Mesendoderm (in vitro differentiated cells): Measurements from ENCODE around the gene MYMX.

Experiments used
- DNase-seq: peaks from one replicate; pipeline ENCODE4 v3.0.0; 2013
- H2AK5ac ChIP-seq: 2 replicates; pipeline ENCODE4 v1.6.1; 2013; ENCODE audit warnings: low read length, inconsistent platforms
- H2BK120ac ChIP-seq: 2 replicates; pipeline ENCODE4 v1.6.1; 2013; ENCODE audit warnings: low read depth, mild to moderate bottlenecking, low read length, moderate library complexity, mixed read lengths
- H2BK15ac ChIP-seq: replicated peaks from 2 replicates; pipeline ENCODE4 v1.6.1; 2013; ENCODE audit warnings: low read depth, mild to moderate bottlenecking, moderate library complexity
- H2BK5ac ChIP-seq: 2 replicates; pipeline ENCODE4 v1.6.1; 2013; ENCODE audit warnings: low read length, inconsistent platforms
- H3K18ac ChIP-seq: 2 replicates; pipeline ENCODE4 v1.6.1; 2013; ENCODE audit warnings: mild to moderate bottlenecking, low read length, mixed read lengths
- H3K23ac ChIP-seq: one replicate; pipeline ENCODE4 v1.6.1; 2013; ENCODE audit warnings: low read length
- H3K27ac ChIP-seq: 2 replicates; pipeline ENCODE4 v1.5.1; 2013; ENCODE audit warnings: low read depth, mild to moderate bottlenecking, inconsistent platforms, low read length, moderate library complexity
- H3K27me3 ChIP-seq: 2 replicates; pipeline ENCODE4 v1.6.1; 2013; ENCODE audit warnings: low read length, control low read depth, mild to moderate bottlenecking, inconsistent platforms; ENCODE audit not compliant: insufficient read depth, poor library complexity
- H3K36me3 ChIP-seq: 2 replicates; pipeline ENCODE4 v1.6.1; 2013; ENCODE audit warnings: low read length, inconsistent platforms; ENCODE audit not compliant: control insufficient read depth, insufficient read depth
- H3K4ac ChIP-seq: one replicate; pipeline ENCODE4 v1.6.1; 2013; ENCODE audit warnings: low read depth, mild to moderate bottlenecking, low read length, moderate library complexity
- H3K4me1 ChIP-seq: 2 replicates; pipeline ENCODE4 v1.6.1; 2013; ENCODE audit warnings: low read depth, low read length, inconsistent platforms; ENCODE audit not compliant: control insufficient read depth
- H3K4me2 ChIP-seq: 2 replicates; pipeline ENCODE4 v1.6.1; 2013; ENCODE audit warnings: low read length
- H3K4me3 ChIP-seq: 2 replicates; pipeline ENCODE4 v1.5.1; 2013; ENCODE audit warnings: mild to moderate bottlenecking, low read length
- H3K56ac ChIP-seq: one replicate; pipeline ENCODE4 v1.6.1; 2013; ENCODE audit warnings: low read length
- H3K79me1 ChIP-seq: 2 replicates; pipeline ENCODE4 v1.6.1; 2013; ENCODE audit warnings: low read length, inconsistent platforms
- H3K79me2 ChIP-seq: 2 replicates; pipeline ENCODE4 v1.6.1; 2013; ENCODE audit warnings: mild to moderate bottlenecking, low read length; ENCODE audit not compliant: control insufficient read depth, insufficient read depth
- H3K9ac ChIP-seq: 2 replicates; pipeline ENCODE4 v1.6.1; 2013; ENCODE audit warnings: low read length, inconsistent platforms
- H4K5ac ChIP-seq: one replicate; pipeline ENCODE4 v1.6.1; 2013; ENCODE audit warnings: low read length
- H4K8ac ChIP-seq: one replicate; pipeline ENCODE4 v1.6.1; 2013; ENCODE audit warnings: low read depth, mild to moderate bottlenecking, control low read depth, low read length, moderate library complexity
- WGBS: extraction: QIAGEN DNeasy Blood & Tissue Kit; methylation state at CpG from one replicate; pipeline ENCODE4 v1.1.7; 2013; ENCODE audit warnings: low lambda C conversion rate, missing lambda C conversion rate; ENCODE audit not compliant: insufficient coverage; ENCODE audit errors: extremely low coverage; 5-methylcytosine and 5-hydroxymethylcytosine counted together

Gene MYMX

GRCh38 chr6:44251576-44252524 is 35.1 kb downstream of the MYMX start:
- peaks cover 17% of the 10 kb centered on the region for H3K79me1 ChIP-seq
- H2AK5ac ChIP-seq = no peak overlapping the region
- peaks cover 53% of the 10 kb centered on the region for H3K79me2 ChIP-seq
- no peak overlapping the region for H3K4me2 ChIP-seq
- no peak overlapping the region for H2BK5ac ChIP-seq
- no peaks in the 10 kb centered on the region for H3K27me3 ChIP-seq
- H4K8ac ChIP-seq = no peak overlapping the region
- no peak overlapping the region for H3K56ac ChIP-seq
- no peak overlapping the region for H2BK15ac ChIP-seq
- DNase-seq = no peak
- H3K9ac ChIP-seq = no peak overlapping the region
- no peak overlapping the region for H3K18ac ChIP-seq
- no peak overlapping the region for H3K27ac ChIP-seq
- H3K4ac ChIP-seq = no peak overlapping the region
- H3K36me3 ChIP-seq = peaks cover 45% of the 10 kb centered on the region
- H3K4me3 ChIP-seq = no peak overlapping the region
- H2BK120ac ChIP-seq = no peak overlapping the region
- H3K23ac ChIP-seq = no peak overlapping the region
- peaks cover 6% of the 10 kb centered on the region for H3K4me1 ChIP-seq
- WGBS = no CpG with 5 or more reads among the region's 14 CpGs
- H4K5ac ChIP-seq = no peak overlapping the region

DNA sequence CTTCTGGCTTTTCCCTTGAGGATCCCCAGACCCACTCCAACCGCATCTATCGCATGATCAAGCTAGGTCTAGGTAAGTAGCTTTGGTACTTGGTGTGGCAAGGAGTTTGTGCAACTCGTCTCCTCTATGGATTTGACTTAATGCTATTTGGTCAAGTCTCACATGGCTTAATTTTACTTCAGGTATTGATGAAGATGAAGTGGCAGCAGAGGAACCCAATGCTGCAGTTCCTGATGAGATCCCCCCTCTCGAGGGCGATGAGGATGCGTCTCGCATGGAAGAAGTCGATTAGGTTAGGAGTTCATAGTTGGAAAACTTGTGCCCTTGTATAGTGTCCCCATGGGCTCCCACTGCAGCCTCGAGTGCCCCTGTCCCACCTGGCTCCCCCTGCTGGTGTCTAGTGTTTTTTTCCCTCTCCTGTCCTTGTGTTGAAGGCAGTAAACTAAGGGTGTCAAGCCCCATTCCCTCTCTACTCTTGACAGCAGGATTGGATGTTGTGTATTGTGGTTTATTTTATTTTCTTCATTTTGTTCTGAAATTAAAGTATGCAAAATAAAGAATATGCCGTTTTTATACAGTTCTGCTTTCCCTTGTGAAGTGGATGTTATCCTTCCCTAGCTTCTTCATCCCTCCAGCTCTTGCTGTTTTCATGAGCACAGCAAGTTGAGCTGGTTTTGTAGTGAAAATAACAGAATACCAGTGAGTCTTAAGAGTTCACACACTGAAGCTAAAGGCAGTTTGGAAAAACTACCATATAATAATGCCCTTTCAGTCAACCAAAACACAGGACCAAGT is 36.8 kb downstream of the MYMX start:
- no peak overlapping the region for H3K23ac ChIP-seq
- H3K27ac ChIP-seq = no peak overlapping the region
- H3K27me3 ChIP-seq = no peaks in the 10 kb centered on the region
- peaks cover 45% of the 10 kb centered on the region for H3K36me3 ChIP-seq
- peaks cover 37% of the 10 kb centered on the region for H3K79me2 ChIP-seq
- H3K4me1 ChIP-seq = peaks cover 6% of the 10 kb centered on the region
- H2AK5ac ChIP-seq = no peak overlapping the region
- H3K4ac ChIP-seq = no peak overlapping the region
- DNase-seq = peak; percentile 68
- H3K4me3 ChIP-seq = no peak overlapping the region
- no peak overlapping the region for H2BK15ac ChIP-seq
- no CpG with 5 or more reads among the region's 10 CpGs for WGBS
- H3K4me2 ChIP-seq = no peak overlapping the region
- H2BK5ac ChIP-seq = no peak overlapping the region
- no peak overlapping the region for H2BK120ac ChIP-seq
- H3K9ac ChIP-seq = no peak overlapping the region
- H3K79me1 ChIP-seq = peaks cover 17% of the 10 kb centered on the region
- no peak overlapping the region for H3K56ac ChIP-seq
- H4K8ac ChIP-seq = no peak overlapping the region
- H4K5ac ChIP-seq = no peak overlapping the region
- no peak overlapping the region for H3K18ac ChIP-seq

DNA sequence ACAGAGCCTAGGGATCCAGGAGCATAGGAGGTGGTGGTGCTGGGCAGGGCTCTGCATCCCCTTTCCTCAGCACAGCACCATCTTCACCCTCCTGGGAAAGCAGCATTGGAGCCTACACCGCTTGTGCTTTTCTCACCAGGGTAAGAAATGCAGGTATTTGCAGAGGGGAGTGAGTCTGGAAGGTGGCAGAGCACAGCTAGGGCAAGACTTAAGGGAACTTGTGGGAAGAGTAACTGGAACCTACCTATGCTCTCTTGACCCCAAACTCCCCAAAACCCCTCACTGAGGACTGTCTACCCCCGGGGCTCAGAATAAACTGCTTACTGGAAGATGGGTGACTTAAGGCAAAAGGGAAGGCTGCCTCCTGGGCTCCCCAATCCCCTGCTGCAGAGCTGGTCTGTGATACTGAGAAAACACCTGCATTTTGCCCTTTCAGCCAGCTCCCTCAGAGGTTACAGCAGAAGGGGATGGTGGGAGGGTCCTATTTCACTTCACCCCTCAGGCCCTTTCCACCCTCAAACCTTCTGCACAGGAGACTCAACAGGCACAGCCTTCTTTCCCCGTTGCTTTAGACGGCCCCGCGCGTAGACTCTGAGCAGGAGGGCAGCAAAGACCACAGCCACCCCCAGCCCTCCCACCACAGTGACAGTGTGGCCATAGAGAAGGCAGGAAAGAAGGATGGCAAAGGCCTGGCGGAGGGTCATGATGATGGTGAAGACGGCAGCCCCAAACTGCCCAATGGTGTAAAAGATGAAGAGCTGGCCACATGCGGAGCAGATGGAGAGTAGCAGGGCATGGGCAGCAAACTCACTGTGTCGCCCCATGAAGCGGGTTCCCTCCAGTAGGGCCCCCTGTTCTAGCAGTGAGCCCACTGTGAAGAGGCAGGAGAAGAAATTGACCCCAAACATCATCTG is 37.7 kb downstream of the MYMX start:
- Histone ChIP-seq H3K4me1 (peaks cover 3% of the 10 kb centered on the region), H3K36me3 (peaks cover 37% of the 10 kb centered on the region), H3K27ac (no peak overlapping the region), H3K4me2 (no peak overlapping the region), H2BK15ac (no peak overlapping the region), H3K79me1 (peaks cover 17% of the 10 kb centered on the region), H3K4me3 (no peak overlapping the region), H3K4ac (no peak overlapping the region), H2BK120ac (no peak overlapping the region), H2AK5ac (no peak overlapping the region), H3K27me3 (no peaks in the 10 kb centered on the region), H4K5ac (no peak overlapping the region), H3K9ac (no peak overlapping the region), H4K8ac (no peak overlapping the region), H3K18ac (no peak overlapping the region), H3K23ac (no peak overlapping the region), H3K79me2 (peaks cover 28% of the 10 kb centered on the region), H3K56ac (no peak overlapping the region), H2BK5ac (no peak overlapping the region)
- WGBS = no CpG with 5 or more reads among the region's 12 CpGs
- DNase-seq = no peak

DNA sequence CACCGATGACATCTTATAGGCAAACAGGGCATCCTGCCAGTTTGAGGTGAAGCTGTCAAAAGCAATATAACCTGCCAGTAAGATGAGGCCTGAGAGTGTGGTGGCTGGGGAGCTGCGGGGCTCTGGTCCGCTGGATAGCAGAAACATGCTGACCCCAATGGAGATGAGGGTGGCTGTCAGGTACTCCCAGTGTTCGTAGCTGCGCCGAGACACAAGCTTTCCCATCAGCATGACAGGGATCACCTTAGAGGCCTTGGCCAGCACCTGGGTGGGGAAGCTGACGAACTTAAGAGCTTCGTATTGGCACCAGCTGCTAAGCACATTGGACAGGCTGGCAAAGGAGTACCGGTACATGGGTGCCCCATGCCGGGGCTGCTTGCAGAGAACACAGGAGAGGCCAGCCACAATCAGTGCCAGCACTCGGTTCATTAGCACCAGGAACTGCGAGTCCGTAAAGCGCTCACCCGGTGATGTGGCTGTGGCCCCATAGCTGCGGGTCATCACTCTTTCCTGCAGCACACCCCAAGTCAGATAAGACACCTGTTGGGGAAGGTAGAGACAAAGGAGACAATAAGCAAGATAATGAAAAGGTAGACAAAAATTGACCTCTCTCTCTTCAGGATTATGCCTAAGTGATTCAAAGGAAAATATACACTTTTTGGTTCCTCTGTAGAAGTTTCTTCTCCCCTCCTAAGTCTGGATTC is 38.5 kb downstream of the MYMX start:
- no peaks in the 10 kb centered on the region for H3K4me1 ChIP-seq
- peaks cover 20% of the 10 kb centered on the region for H3K79me2 ChIP-seq
- peaks cover 12% of the 10 kb centered on the region for H3K79me1 ChIP-seq
- no peaks in the 10 kb centered on the region for H3K27me3 ChIP-seq
- no peak overlapping the region for H3K4me2 ChIP-seq
- H3K27ac ChIP-seq = no peak overlapping the region
- H3K18ac ChIP-seq = no peak overlapping the region
- peaks cover 30% of the 10 kb centered on the region for H3K36me3 ChIP-seq
- H2BK15ac ChIP-seq = no peak overlapping the region
- H3K4me3 ChIP-seq = no peak overlapping the region
- no peak overlapping the region for H4K5ac ChIP-seq
- H3K56ac ChIP-seq = no peak overlapping the region
- no CpG with 5 or more reads among the region's 16 CpGs for WGBS
- no peak overlapping the region for H3K23ac ChIP-seq
- no peak overlapping the region for H3K9ac ChIP-seq
- DNase-seq = peak; percentile 41
- no peak overlapping the region for H2AK5ac ChIP-seq
- no peak overlapping the region for H2BK120ac ChIP-seq
- no peak overlapping the region for H3K4ac ChIP-seq
- no peak overlapping the region for H2BK5ac ChIP-seq
- H4K8ac ChIP-seq = no peak overlapping the region
